HCT116 (cell line): ENCODE data around the gene DOCK4. TPM values are rescaled to one million over a fixed set of nuclear protein-coding genes. Genes with fewer than 3 reads are reported as not detected.
"Not testable (repeated sequence)": the region's sequence is repeated elsewhere in the genome, so short reads cannot be mapped to it uniquely, and the experiment has no call there.

Experiments used
- ATAC-seq: fragments of 200-7000 bp; cut with Tn5 transposase; 2 replicates; pipeline ENCODE4 v1.9.1; 2020; ENCODE audit warnings: mild to moderate bottlenecking, moderate library complexity
- BruUV-seq: library from RNA; stranded (reverse); fragments of 400-500 nt; replicated peaks from 2 replicates; lab custom pipeline; 2021; lab: Mats Ljungman, UMichigan
- CTCF ChIA-PET: fragments of 300-600 bp; sonication (Branson Sonifier 250); formaldehyde crosslinking; loops from one replicate; lab custom pipeline; 2021; ENCODE audit warnings: antibody characterized with exemption; lab: Charles Lee
- POLR2A ChIA-PET: fragments of 300-600, 350-600 bp; sonication (Branson Sonifier 250); formaldehyde crosslinking; loops from one replicate; lab custom pipeline; 2021; ENCODE audit warnings: antibody characterized with exemption; lab: Charles Lee
- RAD21 ChIA-PET, 2 experiments: fragments of 300-600 bp; sonication (Branson Sonifier 250); formaldehyde crosslinking; loops; one replicate each; lab custom pipeline; 2023; ENCODE audit warnings: low total read pairs in 2 of 2; ENCODE audit not compliant: uncharacterized antibody in 2 of 2, unreplicated experiment in 2 of 2, low non-redundant PET in 1 of 2; lab: Charles Lee
- DNase-seq: peaks from one replicate; pipeline ENCODE4 v3.0.0-alpha.2; 2010; ENCODE audit warnings: low read depth, low spot score
- H2AFZ ChIP-seq: fragments of 200-600 bp; shearing (Covaris generic), sonication (generic); 2 replicates; pipeline ENCODE4 v1.6.1; 2017; ENCODE audit warnings: low read depth, mixed run types, mixed read lengths, antibody characterized with exemption, low read length; ENCODE audit not compliant: poor library complexity, severe bottlenecking
- H3K27ac ChIP-seq: 2 replicates; pipeline ENCODE4 v1.5.1; 2012; ENCODE audit warnings: low read depth, low read length
- H3K27me3 ChIP-seq: fragments of 200-600 bp; sonication (generic); 2 replicates; pipeline ENCODE4 v1.6.1; 2016; ENCODE audit warnings: mixed run types, low read length, mixed read lengths; ENCODE audit not compliant: insufficient read depth
- H3K36me3 ChIP-seq, 2 experiments: fragments of 200-500 bp in 1 of 2; fragments of 200-600 bp in 1 of 2; sonication (Bioruptor generic) in 1 of 2; sonication (generic) in 1 of 2; 2 replicates each; pipeline versions ENCODE4 v1.5.1 to v1.6.1; 2014 to 2016; ENCODE audit warnings: low read length in 2 of 2, inconsistent platforms in 1 of 2, mixed read lengths in 1 of 2, mixed run types in 1 of 2; ENCODE audit not compliant: insufficient read depth in 2 of 2, control insufficient read depth in 1 of 2
- H3K4me1 ChIP-seq, 2 experiments: fragments of 200-600 bp in 1 of 2; sonication (generic) in 1 of 2; 2 replicates each; pipeline versions ENCODE4 v1.5.1 to v1.6.1; 2012 to 2017; ENCODE audit warnings: low read length in 2 of 2, inconsistent platforms in 1 of 2, mild to moderate bottlenecking in 1 of 2, mixed read lengths in 1 of 2, mixed run types in 1 of 2, moderate library complexity in 1 of 2; ENCODE audit not compliant: insufficient read depth in 2 of 2, control insufficient read depth in 1 of 2
- H3K4me2 ChIP-seq: fragments of 200-600 bp; sonication (generic); 2 replicates; pipeline ENCODE4 v1.6.1; 2017; ENCODE audit warnings: mixed run types, low read length, mixed read lengths
- H3K4me3 ChIP-seq, 2 experiments: fragments of 200-600 bp in 1 of 2; sonication (generic) in 1 of 2; replicated peaks in 1 of 2; 2 replicates each; pipeline ENCODE4 v1.5.1; 2011 to 2016; ENCODE audit warnings: low read length in 2 of 2, control low read depth in 1 of 2, low read depth in 1 of 2, mild to moderate bottlenecking in 1 of 2, mixed read lengths in 1 of 2, mixed run types in 1 of 2
- H3K79me2 ChIP-seq: fragments of 200-600 bp; sonication (generic); 2 replicates; pipeline ENCODE4 v1.6.1; 2017; ENCODE audit warnings: mild to moderate bottlenecking, mixed run types, low read length, moderate library complexity, mixed read lengths; ENCODE audit not compliant: insufficient read depth
- H3K9ac ChIP-seq: fragments of 200-600 bp; sonication (generic); 2 replicates; pipeline ENCODE4 v1.6.1; 2016; ENCODE audit warnings: low read length, mixed read lengths
- H3K9me2 ChIP-seq: fragments of 200-600 bp; sonication (generic), shearing (Covaris generic); 2 replicates; pipeline ENCODE4 v1.6.1; 2017; ENCODE audit warnings: mixed run types, mild to moderate bottlenecking, moderate library complexity; ENCODE audit not compliant: insufficient read depth
- H3K9me3 ChIP-seq, 2 experiments: fragments of 200-500 bp in 1 of 2; fragments of 200-600 bp in 1 of 2; sonication (Bioruptor generic) in 1 of 2; sonication (generic) in 1 of 2; 2 replicates each; pipeline ENCODE4 v1.6.1; 2014 to 2017; ENCODE audit warnings: low read length in 2 of 2, mixed read lengths in 2 of 2, inconsistent platforms in 1 of 2, low read depth in 1 of 2, mild to moderate bottlenecking in 1 of 2, mixed run types in 1 of 2, moderate library complexity in 1 of 2; ENCODE audit not compliant: control insufficient read depth in 1 of 2, insufficient read depth in 1 of 2
- H4K20me1 ChIP-seq: fragments of 200-600 bp; sonication (generic), shearing (Covaris generic); 2 replicates; pipeline ENCODE4 v1.6.1; 2017; ENCODE audit warnings: mixed run types, mild to moderate bottlenecking, moderate library complexity; ENCODE audit not compliant: insufficient read depth
- CBX3 ChIP-seq: IDR thresholded peaks from 2 replicates; pipeline ENCODE4 v1.6.1; 2012; ENCODE audit warnings: low read depth
- CEBPB ChIP-seq: IDR thresholded peaks from 2 replicates; pipeline ENCODE4 v1.6.1; 2012; ENCODE audit warnings: low read depth
- EGR1 ChIP-seq: IDR thresholded peaks from 2 replicates; pipeline ENCODE4 v1.6.1; 2012; ENCODE audit warnings: low read depth
- ELF1 ChIP-seq: IDR thresholded peaks from 2 replicates; pipeline ENCODE4 v1.6.1; 2012; ENCODE audit warnings: low read depth, borderline replicate concordance
- EZH2 ChIP-seq: fragments of 200-600 bp; sonication (generic); IDR thresholded peaks from 2 replicates; pipeline ENCODE4 v1.6.1; 2017; ENCODE audit warnings: antibody characterized with exemption, mixed run types
- POLR2A ChIP-seq: IDR thresholded peaks from 2 replicates; pipeline ENCODE4 v1.7.0; 2011; ENCODE audit warnings: borderline replicate concordance; ENCODE audit not compliant: insufficient read depth, insufficient read length; ENCODE audit errors: extremely low read depth
- RAD21 ChIP-seq: IDR thresholded peaks from 2 replicates; pipeline ENCODE4 v1.6.1; 2012; ENCODE audit warnings: low read depth, mild to moderate bottlenecking
- SIN3A ChIP-seq: IDR thresholded peaks from 2 replicates; pipeline ENCODE4 v1.6.1; 2012; ENCODE audit warnings: low read depth
- TCF7L2 ChIP-seq: IDR thresholded peaks from 2 replicates; pipeline ENCODE4 v1.7.0; 2011; ENCODE audit warnings: borderline replicate concordance, inconsistent platforms; ENCODE audit not compliant: insufficient read depth, insufficient read length; ENCODE audit errors: extremely low read depth
- intact Hi-C: fragments of 100-400 bp; cut with micrococcal nuclease; formaldehyde crosslinking; loops from 2 replicates; pipeline ENCODE4 v1.10.0; 2022
- total RNA-seq: library from RNA; stranded (reverse); gene quantifications from one replicate; pipeline ENCODE4 v1.2.1, GENCODE V29; 2021; ENCODE audit not compliant: unreplicated experiment
- TF ChIP-seq, protein P1 (sequence below): IDR thresholded peaks from 2 replicates; pipeline ENCODE4 v1.6.1; 2011; ENCODE audit warnings: mild to moderate bottlenecking, low read length, moderate library complexity; ENCODE audit not compliant: insufficient replicate concordance; ENCODE audit errors: extremely low read depth

DOCK4 gene
- total RNA-seq, 1 experiment from 2014 or later, result 2.2 TPM

DNA sequence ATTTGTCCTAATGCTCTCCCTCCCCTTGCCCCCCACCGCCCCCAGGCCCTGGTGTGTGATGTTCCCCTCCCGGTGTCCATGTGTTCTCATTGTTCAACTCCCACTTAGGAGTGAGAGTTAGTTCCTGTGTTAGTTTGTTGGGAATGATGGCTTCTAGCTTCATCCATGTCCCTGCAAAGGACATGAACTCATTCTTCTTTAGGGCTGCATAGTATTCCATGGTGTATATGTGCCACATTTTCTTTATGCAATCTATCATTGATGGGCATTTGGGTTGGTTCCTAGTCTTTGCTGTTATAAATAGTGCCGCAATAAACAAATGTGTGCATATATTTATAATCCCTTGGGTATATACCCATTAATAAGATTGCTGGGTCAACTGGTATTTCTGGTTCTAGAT is 297.5 kb downstream of the DOCK4 start:
- RAD21 ChIA-PET, H3K27ac ChIP-seq, intact Hi-C loops, DNase-seq, H3K9me2 ChIP-seq, H3K9ac ChIP-seq, H3K4me1 ChIP-seq, ATAC-seq, H3K4me3 ChIP-seq, H2AFZ ChIP-seq, H3K9me3 ChIP-seq, H3K36me3 ChIP-seq, BruUV-seq, POLR2A ChIA-PET, H3K79me2 ChIP-seq, H3K27me3 ChIP-seq, H3K4me2 ChIP-seq, H4K20me1 ChIP-seq, CTCF ChIA-PET: not testable (repeated sequence)

DNA sequence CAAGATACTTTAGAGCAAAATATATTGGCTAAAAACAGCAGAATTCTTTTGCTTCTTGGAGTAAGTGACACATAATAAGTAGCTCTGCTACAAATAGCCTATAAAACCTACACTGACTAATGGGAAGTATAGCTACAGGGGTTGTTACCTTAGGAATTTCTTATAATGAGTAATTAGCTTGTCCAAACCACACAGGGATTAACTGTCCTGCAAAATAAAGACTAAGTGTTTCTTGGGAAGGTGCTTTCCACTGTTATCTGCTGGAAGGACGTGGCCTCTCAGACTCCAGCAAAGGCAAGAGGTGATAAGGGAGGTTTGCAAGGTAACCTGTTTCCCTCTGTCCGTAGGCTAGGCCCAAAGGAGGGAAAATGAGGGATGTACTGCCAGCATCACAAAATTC is 302.4 kb downstream of the DOCK4 start:
- POLR2A ChIA-PET, result no interaction called here
- Histone ChIP-seq H3K27ac (no peak overlapping the region), H3K4me1 (no peaks in the 10 kb centered on the region), H3K79me2 (no peaks in the 10 kb centered on the region), H4K20me1 (no peaks in the 10 kb centered on the region), H3K4me2 (no peak overlapping the region), H3K9ac (no peak overlapping the region), H3K27me3 (0 out of 2 replicates have a peak, but pooled peaks cover 4% of the 10 kb centered on the region), H3K36me3 (no peaks in the 10 kb centered on the region), H2AFZ (no peak overlapping the region), H3K9me2 (no peaks in the 10 kb centered on the region), H3K4me3 (no peak overlapping the region), H3K9me3 (no peaks in the 10 kb centered on the region)
- ATAC-seq, result no peak
- RAD21 ChIA-PET, result no interaction called here
- BruUV-seq, result no TSS peak
- no peak for TF ChIP-seq POLR2A
- no peak for TF ChIP-seq ELF1
- TF ChIP-seq SIN3A, result no peak
- no peak for TF ChIP-seq CEBPB
- TF ChIP-seq, protein P1, sequence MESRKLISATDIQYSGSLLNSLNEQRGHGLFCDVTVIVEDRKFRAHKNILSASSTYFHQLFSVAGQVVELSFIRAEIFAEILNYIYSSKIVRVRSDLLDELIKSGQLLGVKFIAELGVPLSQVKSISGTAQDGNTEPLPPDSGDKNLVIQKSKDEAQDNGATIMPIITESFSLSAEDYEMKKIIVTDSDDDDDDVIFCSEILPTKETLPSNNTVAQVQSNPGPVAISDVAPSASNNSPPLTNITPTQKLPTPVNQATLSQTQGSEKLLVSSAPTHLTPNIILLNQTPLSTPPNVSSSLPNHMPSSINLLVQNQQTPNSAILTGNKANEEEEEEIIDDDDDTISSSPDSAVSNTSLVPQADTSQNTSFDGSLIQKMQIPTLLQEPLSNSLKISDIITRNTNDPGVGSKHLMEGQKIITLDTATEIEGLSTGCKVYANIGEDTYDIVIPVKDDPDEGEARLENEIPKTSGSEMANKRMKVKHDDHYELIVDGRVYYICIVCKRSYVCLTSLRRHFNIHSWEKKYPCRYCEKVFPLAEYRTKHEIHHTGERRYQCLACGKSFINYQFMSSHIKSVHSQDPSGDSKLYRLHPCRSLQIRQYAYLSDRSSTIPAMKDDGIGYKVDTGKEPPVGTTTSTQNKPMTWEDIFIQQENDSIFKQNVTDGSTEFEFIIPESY, result no peak
- TF ChIP-seq EZH2, result no peak
- TF ChIP-seq CBX3, result no peak
- no peak for TF ChIP-seq EGR1
- no peak for TF ChIP-seq TCF7L2
- no peak for TF ChIP-seq RAD21
- intact Hi-C loops, result no loop called here
- CTCF ChIA-PET, result no interaction called here
- DNase-seq, result no peak
